ENCODE data around the gene C3orf18. TPM values are rescaled to one million over a fixed set of nuclear protein-coding genes. Genes with fewer than 3 reads are reported as not detected.

C3orf18 gene
- total and polyA plus RNA-seq, 9 of the 15 experiments (the other 6 are each of a cell fraction or from before 2014, with no cell fraction given) = 0.01 to 2.3 (median 0.94) TPM

GRCh38 chr3:50605901-50606326, 38.4 kb upstream of the C3orf18 start (continued):
- TF ChIP-seq ZBTB9 (CRISPR knock-in tag; IDR thresholded peaks at IDR 0.05) = 0 out of 2 replicates have a peak, but pooled peaks have one; percentile 13
- 0 out of 2 replicates have a peak, but pooled peaks have one; percentile 21 for TF ChIP-seq ZNF551 (CRISPR knock-in tag; IDR thresholded peaks at IDR 0.05)
- no peak for TF ChIP-seq REST (IDR thresholded peaks at IDR 0.05; ENCODE audit: borderline replicate concordance)
- TF ChIP-seq REST (CRISPR knock-in tag; IDR thresholded peaks at IDR 0.05; ENCODE audit: low read depth) = peak; percentile 31; the same call in 1 of the 2 replicates
- TF ChIP-seq MNT (conservative IDR thresholded peaks at IDR 0.05) = peak; percentile 67 to 69
- TF ChIP-seq ZNF280B (CRISPR knock-in tag; IDR thresholded peaks at IDR 0.05) = peak; percentile 60; the same call in 1 of the 2 replicates
- TF ChIP-seq OTX1 (CRISPR knock-in tag; IDR thresholded peaks at IDR 0.05) = peak; percentile 88
- TF ChIP-seq ELK1 (CRISPR knock-in tag; IDR thresholded peaks at IDR 0.05) = no peak
- TF ChIP-seq HDAC3 (IDR thresholded peaks at IDR 0.05; ENCODE audit: borderline replicate concordance, partially characterized antibody) = no peak
- TF ChIP-seq NKRF (IDR thresholded peaks at IDR 0.05; ENCODE audit: borderline replicate concordance) = peak; percentile 42; the same call in 1 of the 2 replicates
- TF ChIP-seq BHLHE40 (IDR thresholded peaks at IDR 0.05; ENCODE audit: low read length) = peak; percentile 59
